ENCODE data around the gene ZNF521.
"Not testable (repeated sequence)": the region's sequence is repeated elsewhere in the genome, so short reads cannot be mapped to it uniquely, and the experiment has no call there.

DNA sequence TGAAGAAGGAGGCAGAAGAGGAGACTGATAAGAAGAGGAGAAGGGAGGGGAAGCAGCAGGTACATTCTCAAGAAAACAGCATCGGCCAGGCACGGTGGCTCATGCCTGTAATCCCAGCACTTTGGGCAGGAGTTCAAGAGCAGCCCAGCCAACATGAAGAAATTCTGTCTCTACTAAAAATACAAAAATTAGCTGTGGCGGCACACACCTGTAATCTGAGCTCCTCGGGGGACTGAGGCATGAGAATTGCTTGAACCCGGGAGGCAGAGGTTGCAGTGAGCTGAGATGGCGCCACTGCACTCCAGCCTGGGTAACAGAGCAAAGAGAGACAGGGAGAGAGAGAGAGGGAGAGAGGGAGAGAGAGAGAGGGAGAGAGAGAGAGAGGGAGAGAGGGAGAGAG, 318.8 kb downstream of the ZNF521 start:
- TF ChIP-seq, protein P1, sequence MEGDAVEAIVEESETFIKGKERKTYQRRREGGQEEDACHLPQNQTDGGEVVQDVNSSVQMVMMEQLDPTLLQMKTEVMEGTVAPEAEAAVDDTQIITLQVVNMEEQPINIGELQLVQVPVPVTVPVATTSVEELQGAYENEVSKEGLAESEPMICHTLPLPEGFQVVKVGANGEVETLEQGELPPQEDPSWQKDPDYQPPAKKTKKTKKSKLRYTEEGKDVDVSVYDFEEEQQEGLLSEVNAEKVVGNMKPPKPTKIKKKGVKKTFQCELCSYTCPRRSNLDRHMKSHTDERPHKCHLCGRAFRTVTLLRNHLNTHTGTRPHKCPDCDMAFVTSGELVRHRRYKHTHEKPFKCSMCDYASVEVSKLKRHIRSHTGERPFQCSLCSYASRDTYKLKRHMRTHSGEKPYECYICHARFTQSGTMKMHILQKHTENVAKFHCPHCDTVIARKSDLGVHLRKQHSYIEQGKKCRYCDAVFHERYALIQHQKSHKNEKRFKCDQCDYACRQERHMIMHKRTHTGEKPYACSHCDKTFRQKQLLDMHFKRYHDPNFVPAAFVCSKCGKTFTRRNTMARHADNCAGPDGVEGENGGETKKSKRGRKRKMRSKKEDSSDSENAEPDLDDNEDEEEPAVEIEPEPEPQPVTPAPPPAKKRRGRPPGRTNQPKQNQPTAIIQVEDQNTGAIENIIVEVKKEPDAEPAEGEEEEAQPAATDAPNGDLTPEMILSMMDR (IDR thresholded peaks at IDR 0.05): not testable (repeated sequence)
- not testable (repeated sequence) for TF ChIP-seq POLR2A, POLR2AphosphoS5, EP300 (IDR thresholded peaks at IDR 0.05)

Measured in upper lobe of left lung (tissue), 4 donors.